ENCODE results near the gene TBC1D22A. TPM values are rescaled to one million over a fixed set of nuclear protein-coding genes. Genes with fewer than 3 reads are reported as not detected.
A peak's percentile ranks its signal among the peaks of the same experiment; 100 is the strongest.
"Not testable (repeated sequence)": the region's sequence is repeated elsewhere in the genome, so short reads cannot be mapped to it uniquely, and the experiment has no call there.

The TBC1D22A gene
- total RNA-seq, 1 donor from 2014 or later, result 14.3 TPM

DNA sequence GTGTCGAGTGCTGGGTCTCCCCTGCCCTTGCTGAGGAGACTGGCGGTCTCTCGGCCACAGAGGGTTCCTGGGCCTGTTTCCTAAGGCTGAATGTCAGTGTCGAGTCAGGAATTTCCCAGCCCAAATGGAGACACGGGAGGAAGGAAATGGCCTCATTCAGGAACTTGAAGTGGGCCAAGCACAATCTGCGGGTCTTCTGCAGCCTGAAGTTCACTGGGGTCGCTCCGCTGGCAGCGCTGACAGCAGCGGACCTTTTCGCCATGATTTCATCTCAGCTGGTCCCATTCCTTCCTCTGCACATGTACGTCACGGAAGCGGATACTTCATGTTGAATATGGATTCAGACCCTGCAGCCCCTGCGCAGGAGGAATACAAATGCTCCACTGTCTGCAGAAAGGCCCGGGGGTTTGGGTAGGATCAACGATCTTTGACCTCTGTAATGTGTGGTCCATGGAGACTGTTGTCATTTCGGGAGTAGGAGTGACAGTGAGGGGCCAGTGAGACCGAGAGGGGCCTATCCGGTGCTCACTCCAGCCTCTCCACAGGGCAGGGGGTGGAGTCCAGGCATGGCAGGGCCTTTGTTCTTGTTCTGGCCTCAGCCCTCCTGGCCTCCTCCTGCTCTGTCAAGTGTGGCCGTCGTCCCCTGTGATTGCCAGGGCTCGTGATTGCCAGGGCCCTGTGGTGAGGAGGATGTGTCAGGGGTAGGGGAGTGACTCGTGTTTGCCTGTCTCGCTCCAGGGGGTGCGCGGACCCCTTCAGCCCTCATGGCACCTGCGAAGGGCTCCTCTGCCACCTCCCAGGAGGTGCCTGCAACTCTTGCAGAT, 402.3 kb downstream of the TBC1D22A start:
- peak; percentile 65 for DNase-seq (ENCODE audit: low read depth, low spot score)
- Mint-ChIP-seq H3K36me3 (ENCODE audit: low read depth) (peaks cover 4% of the 10 kb centered on the region), H3K27me3 (ENCODE audit: low read depth) (peaks cover 4% of the 10 kb centered on the region), H3K9me3 (peaks cover 2% of the 10 kb centered on the region), H3K4me3 (peak overlapping the region; percentile 58), H3K4me1 (peaks cover 42% of the 10 kb centered on the region), H3K27ac (ENCODE audit: unreplicated experiment) (peak overlapping the region; percentile 93)
- TF ChIP-seq, protein P1, sequence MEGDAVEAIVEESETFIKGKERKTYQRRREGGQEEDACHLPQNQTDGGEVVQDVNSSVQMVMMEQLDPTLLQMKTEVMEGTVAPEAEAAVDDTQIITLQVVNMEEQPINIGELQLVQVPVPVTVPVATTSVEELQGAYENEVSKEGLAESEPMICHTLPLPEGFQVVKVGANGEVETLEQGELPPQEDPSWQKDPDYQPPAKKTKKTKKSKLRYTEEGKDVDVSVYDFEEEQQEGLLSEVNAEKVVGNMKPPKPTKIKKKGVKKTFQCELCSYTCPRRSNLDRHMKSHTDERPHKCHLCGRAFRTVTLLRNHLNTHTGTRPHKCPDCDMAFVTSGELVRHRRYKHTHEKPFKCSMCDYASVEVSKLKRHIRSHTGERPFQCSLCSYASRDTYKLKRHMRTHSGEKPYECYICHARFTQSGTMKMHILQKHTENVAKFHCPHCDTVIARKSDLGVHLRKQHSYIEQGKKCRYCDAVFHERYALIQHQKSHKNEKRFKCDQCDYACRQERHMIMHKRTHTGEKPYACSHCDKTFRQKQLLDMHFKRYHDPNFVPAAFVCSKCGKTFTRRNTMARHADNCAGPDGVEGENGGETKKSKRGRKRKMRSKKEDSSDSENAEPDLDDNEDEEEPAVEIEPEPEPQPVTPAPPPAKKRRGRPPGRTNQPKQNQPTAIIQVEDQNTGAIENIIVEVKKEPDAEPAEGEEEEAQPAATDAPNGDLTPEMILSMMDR (conservative IDR thresholded peaks at IDR 0.05), result no peak

DNA sequence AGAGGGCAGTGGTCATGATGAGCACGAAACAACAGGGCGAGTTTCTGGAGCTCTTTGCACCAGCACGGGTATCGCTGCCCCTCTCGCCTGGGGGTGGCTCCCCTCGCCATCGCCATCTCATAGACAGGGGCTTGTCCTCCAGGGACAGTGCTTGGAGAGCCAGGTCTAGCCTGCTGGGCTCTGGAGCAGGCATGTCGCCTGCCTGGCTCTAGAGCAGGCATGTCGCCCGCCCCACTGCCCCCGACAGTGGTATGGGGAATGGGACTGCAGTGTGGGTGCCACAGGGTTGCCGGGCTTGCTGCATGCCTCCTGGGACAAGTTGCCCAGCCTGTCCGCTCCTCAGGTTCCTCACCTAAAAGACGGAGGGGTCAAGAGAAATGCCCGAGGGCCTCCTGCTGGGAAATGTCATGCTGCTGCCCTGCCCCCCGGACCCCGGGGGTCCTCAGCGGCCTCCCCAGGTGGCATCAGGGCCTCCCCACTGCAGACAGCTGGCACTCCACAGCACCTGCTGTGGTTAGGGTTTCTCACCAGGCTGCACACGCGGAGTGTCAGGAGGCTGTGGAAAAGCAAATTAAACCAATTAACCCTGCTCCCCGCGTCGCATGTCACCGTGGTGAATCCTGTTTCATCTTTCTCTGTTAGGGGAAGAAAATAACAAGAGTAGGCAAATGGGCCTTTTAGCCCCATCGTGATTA, 403.0 kb downstream of the TBC1D22A start:
- Mint-ChIP-seq H3K4me3 (peak overlapping the region; percentile 58), H3K27me3 (ENCODE audit: low read depth) (peaks cover 4% of the 10 kb centered on the region), H3K4me1 (peaks cover 47% of the 10 kb centered on the region), H3K27ac (ENCODE audit: unreplicated experiment) (peak overlapping the region; percentile 93), H3K9me3 (peaks cover 2% of the 10 kb centered on the region), H3K36me3 (ENCODE audit: low read depth) (peaks cover 6% of the 10 kb centered on the region)
- TF ChIP-seq, protein P1 (conservative IDR thresholded peaks at IDR 0.05), result no peak
- no peak for DNase-seq (ENCODE audit: low read depth, low spot score)

DNA sequence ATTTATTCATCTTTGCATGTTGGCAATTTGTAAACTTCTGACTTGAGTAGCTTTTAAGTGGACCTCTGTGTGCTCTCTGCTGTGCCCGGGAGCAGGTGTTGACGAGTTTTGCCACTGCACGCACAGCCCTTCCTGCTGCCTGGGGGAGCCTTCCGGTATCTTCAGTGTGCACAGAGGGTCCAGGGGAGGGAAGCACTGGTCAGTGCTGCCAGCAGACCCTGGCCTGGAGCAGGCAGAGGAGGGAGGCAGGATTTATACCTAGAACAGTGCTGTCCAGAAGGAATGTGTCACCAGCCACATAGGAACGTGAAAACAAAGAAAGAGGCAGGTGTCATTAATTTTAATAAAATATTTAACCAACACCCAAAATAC, 403.6 kb downstream of the TBC1D22A start:
- TF ChIP-seq, protein P1 (conservative IDR thresholded peaks at IDR 0.05), result no peak
- peaks cover 6% of the 10 kb centered on the region for H3K36me3 Mint-ChIP-seq (ENCODE audit: low read depth)
- H3K27me3 Mint-ChIP-seq (ENCODE audit: low read depth), result peaks cover 4% of the 10 kb centered on the region
- DNase-seq (ENCODE audit: low read depth, low spot score), result no peak
- no peak overlapping the region for H3K4me3 Mint-ChIP-seq
- peaks cover 2% of the 10 kb centered on the region for H3K9me3 Mint-ChIP-seq
- H3K4me1 Mint-ChIP-seq, result peaks cover 47% of the 10 kb centered on the region
- H3K27ac Mint-ChIP-seq (ENCODE audit: unreplicated experiment), result no peak overlapping the region

GRCh38 chr22:47166446-47167016, 404.1 kb downstream of the TBC1D22A start:
- Mint-ChIP-seq H3K27ac (ENCODE audit: unreplicated experiment) (no peak overlapping the region), H3K9me3 (peaks cover 2% of the 10 kb centered on the region), H3K36me3 (ENCODE audit: low read depth) (peaks cover 6% of the 10 kb centered on the region), H3K4me1 (peaks cover 47% of the 10 kb centered on the region), H3K4me3 (no peak overlapping the region), H3K27me3 (ENCODE audit: low read depth) (peaks cover 4% of the 10 kb centered on the region)
- DNase-seq (ENCODE audit: low read depth, low spot score), result no peak
- TF ChIP-seq, protein P1 (conservative IDR thresholded peaks at IDR 0.05), result no peak

DNA sequence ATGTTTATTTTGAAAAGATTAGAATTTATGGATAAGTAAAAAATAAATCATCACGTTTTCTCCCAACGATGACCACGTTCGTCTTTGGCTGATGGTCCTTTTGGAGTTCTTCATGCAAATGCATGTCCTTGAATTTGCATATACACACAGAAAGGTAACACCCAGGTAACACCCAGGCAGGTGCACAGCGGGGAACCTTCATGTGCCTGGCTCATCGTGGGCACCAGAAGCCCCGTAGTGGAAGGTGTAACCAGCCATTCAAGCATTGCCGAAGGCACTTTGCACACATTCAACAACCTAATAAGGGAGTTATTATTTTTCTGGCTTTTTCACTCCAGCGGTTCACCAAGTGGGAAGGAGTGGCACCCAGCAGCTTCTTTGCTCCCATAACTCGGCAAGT, 404.6 kb downstream of the TBC1D22A start:
- no peak for DNase-seq (ENCODE audit: low read depth, low spot score)
- peaks cover 6% of the 10 kb centered on the region for H3K36me3 Mint-ChIP-seq (ENCODE audit: low read depth)
- H3K4me3 Mint-ChIP-seq, result no peak overlapping the region
- TF ChIP-seq, protein P1 (conservative IDR thresholded peaks at IDR 0.05), result no peak
- peaks cover 4% of the 10 kb centered on the region for H3K27me3 Mint-ChIP-seq (ENCODE audit: low read depth)
- H3K9me3 Mint-ChIP-seq, result peaks cover 2% of the 10 kb centered on the region
- peaks cover 47% of the 10 kb centered on the region for H3K4me1 Mint-ChIP-seq
- H3K27ac Mint-ChIP-seq (ENCODE audit: unreplicated experiment), result no peak overlapping the region

DNA sequence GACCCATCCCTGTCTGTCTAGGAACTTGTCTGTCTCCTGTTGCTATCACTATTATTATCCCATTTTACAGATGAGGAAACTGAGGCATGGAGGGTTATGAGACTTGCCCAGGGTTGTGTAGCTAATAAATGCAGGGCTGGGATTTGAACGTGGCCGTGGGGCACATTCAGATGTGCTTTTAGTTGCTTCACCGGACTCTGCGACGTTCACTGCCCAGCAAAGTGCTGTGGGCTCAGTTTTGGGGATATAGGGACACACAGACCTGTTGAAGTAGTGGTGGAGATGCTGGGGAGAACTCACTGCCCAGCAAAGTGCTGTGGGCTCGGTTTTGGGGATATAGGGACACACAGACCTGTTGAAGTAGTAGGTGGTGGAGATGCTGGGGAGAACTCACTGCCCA, 405.5 kb downstream of the TBC1D22A start:
- H3K4me3 Mint-ChIP-seq; H3K27me3 Mint-ChIP-seq (ENCODE audit: low read depth); H3K27ac Mint-ChIP-seq (ENCODE audit: unreplicated experiment); DNase-seq (ENCODE audit: low read depth, low spot score); H3K36me3 Mint-ChIP-seq (ENCODE audit: low read depth); H3K9me3 Mint-ChIP-seq: not testable (repeated sequence)
- peaks cover 43% of the 10 kb centered on the region for H3K4me1 Mint-ChIP-seq

Measured in neural crest cell (in vitro differentiated cells).